ENCODE data around the gene INS.

The INS gene

GRCh38 chr11:2164861-2165555 lies 4.0 kb upstream of the INS start:
- no peak for DNase-seq

- no peak for DNase-seq
Measured at GRCh38 chr11:2164081-2164480, 3.1 kb upstream of the INS start.

GRCh38 chr11:2163428-2163978 lies 2.5 kb upstream of the INS start:
- no peak for DNase-seq

DNA sequence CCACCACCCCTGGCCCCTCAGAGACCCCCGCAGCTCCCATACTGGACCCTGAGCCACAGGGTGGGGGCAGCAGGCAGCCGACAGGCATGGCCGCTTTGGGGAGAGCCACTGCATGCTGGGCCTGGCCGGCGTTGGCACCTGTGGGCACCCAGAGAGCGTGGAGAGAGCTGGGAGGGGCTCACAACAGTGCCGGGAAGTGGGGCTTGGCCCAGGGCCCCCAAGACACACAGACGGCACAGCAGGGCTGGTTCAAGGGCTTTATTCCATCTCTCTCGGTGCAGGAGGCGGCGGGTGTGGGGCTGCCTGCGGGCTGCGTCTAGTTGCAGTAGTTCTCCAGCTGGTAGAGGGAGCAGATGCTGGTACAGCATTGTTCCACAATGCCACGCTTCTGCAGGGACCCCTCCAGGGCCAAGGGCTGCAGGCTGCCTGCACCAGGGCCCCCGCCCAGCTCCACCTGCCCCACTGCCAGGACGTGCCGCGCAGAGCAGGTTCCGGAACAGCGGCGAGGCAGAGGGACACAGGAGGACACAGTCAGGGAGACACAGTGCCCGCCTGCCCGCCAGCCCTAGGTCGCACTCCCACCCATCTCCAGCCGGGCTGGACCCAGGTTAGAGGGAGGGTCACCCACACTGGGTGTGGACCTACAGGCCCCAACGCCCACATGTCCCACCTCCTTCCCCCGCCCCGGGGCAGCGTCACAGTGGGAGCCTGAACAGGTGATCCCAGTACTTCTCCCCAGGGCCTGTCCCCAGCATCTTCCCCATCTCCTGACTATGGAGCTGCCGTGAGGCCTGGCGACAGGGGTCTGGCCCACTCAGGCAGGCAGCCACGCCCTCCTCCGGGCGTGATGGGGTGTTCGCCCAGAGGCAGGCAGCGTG lies 1.2 kb downstream of the INS start:
- no peak for DNase-seq

GRCh38 chr11:2158966-2159365 lies 2.0 kb downstream of the INS start:
- DNase-seq: no peak

- no peak for DNase-seq
Measured at GRCh38 chr11:2158296-2158737, 2.7 kb downstream of the INS start.

GRCh38 chr11:2157294-2158040 lies 3.5 kb downstream of the INS start:
- no peak for DNase-seq

DNA sequence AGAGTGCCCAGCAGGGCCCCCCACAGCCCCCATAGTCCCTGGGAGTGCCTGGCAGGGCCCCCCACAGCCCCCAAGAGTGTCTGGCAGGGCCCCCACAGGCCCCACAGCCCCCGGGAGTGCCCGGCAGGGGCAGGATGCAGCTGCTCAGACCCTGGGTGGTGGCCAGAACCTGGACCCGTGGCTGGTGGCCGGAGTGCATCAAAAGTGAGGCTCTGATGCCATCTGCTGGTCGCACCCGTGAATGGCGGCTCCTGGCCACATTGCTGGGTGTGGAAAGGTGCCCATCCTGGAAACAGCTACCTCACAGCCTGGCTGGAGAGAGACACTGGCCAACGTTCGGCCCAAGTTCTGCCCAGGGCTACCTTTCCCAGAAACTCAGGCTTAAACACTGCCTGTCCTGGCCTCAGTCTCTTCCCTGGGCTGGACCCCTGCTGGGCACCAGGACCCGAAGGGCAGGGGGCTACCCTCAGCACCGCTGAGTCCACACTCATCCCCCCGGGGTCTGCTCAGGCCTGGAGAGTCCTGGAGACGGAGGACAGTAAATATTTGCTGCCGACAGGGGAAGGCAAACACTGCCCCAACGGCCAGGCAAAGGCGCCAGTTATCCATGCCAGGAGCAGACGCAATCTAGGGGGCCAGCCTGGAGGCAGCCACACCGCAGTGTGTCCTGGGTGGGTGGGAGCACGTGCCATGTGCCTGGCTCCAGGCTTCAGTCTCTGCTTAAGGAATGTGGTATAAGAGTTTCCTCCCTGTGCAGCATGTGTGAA lies 4.4 kb downstream of the INS start:
- no peak for DNase-seq

DNA sequence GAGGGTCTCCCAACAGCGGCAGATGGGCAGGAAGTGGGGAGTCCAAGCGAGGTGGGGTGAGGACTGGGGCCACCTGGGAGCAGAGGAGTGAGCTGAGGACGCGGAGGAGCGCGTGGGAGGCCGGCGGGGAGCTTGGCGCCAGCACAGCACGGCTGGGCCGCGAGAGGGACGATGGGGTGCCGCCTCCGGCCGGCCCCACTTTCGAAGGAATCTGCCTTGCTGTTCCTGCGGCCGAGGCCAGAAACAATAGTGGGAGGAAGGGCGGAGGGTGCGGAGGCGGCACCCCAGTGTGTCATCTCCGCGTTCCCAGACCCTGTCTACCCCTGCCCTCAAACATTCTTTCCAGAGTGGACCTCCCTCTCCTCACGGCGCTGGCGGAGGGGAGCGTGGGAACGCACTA lies 5.5 kb downstream of the INS start:
- DNase-seq: no peak

DNA sequence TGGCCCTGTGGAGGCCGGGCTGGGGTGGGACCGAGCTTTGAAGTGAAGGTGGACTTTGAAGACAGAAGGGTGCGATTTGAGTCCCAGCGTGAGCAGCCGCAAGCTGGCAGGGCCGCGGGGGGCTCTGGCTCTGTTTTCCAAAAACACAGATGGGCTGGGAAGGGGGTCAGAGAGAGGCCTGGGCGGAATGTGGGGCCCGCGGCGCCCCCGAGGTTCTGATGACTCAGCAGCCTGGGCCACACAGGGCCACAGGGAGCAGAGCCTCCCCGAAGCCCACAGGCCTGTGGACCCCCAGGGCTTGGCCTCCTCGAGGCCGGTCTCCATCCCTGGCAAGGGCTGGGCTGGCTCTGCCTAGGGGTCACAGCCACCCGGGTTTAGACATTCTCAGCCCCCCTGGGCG lies 6.1 kb downstream of the INS start:
- no peak for DNase-seq

- DNase-seq: no peak
Measured at GRCh38 chr11:2154195-2154585, 6.8 kb downstream of the INS start.

GRCh38 chr11:2153581-2154194 lies 7.3 kb downstream of the INS start:
- no peak for DNase-seq

DNA sequence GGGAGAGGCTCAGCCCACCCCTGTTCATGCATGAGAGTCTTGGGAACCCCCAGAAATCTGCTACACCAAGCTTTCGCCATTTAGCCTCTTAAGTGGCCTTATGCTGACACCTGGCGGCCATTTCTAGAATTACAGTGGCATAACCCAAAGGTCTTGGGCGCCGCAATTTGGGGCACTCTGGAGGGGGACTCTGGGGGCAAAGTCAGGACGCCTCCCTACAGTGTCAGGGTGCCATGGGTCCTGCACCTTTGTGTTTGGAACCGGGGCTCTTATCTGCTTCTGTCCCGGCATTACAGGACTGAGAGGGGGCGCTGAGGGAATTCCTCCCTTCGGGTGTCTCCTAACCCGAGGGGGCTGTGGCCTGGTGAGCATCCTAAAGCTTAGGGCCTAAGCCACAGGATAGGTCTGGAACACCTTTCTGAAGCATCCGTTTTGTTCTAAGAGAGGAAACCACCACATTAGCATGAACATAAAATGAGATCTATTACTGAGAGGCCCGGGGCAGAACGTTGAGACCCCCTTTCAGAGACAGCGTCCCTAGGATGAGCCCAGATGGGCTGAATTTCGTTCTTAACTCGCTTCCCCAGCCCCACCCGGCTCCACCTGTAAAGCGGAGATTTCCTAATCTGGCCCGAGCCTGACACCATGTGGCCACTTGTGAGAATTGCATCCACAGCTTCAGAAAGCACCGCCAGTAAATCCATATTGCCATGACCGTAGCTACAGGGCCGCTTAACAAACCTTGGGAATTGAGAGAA lies 9.3 kb downstream of the INS start:
- no peak for DNase-seq

DNA sequence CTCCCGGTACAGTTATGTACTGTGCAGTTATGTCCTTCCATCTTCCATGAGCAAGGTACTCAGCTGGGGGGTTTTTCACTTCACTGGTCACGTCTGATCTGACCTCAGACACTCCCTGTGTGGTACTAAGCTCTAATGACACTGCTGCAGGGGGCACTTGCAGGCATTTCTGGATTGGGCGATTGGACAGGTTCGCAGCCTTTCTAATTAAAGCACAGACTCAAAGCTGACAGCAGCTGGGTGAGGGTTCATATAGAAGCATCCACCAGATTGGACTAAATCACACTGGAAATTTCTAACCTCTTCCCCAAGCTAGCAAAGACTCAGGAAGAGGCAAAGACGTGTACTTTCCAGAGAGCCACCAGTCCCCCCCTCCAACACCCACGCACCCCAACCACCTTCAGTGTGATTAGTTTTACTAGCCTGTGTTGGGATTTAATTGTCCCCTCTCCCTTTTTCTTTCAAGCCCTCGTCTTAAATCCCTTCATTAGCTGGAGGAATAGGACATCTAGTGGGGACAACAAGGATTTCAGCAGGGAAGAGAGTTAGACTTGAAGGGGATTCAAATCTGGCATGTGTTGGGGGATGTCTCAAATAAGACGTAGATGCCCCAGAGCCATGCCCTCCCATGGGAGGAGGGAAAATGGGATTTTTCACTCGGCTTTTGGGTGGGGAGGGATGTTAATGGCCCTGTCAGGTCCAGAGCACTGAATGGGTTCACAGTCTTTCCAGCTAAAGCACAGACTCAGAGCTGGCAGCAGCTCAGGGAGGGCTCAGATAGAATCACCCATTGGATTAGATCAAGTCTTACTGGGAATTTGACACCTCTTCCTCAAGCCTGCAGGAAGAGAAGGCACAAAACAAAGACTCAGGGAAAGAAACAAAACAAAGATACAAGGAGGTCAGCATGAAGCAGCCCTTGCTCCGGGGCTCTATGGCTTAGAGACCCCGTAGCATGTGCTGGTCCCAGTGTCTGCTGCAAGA lies 10.9 kb downstream of the INS start:
- no peak for DNase-seq

DNA sequence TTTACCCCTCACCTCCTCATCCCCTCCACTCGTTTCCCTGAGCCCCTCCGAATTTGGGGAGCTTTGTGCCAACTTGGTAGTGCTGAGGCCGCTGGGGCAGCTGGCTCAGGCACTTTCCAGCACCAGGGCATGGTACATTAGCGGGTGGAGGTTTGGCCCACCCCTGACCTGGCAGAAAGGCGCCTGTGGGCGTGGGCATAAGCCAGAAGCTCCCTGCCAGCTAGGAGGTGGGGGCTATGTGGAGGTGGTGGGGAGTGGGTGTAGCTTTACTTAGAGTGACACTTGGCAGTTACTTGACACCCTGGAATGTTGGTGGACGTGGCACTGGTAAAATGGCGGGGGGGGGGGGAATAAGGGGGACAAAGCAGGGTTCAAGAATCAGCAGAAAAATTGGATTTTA lies 11.5 kb downstream of the INS start:
- DNase-seq: no peak

- no peak for DNase-seq
Measured at GRCh38 chr11:2148595-2148994, 12.4 kb downstream of the INS start.

- no peak for DNase-seq
Measured at GRCh38 chr11:2147391-2147790, 13.6 kb downstream of the INS start.

- DNase-seq: no peak
Measured at GRCh38 chr11:2146051-2146450, 15.0 kb downstream of the INS start.

DNA sequence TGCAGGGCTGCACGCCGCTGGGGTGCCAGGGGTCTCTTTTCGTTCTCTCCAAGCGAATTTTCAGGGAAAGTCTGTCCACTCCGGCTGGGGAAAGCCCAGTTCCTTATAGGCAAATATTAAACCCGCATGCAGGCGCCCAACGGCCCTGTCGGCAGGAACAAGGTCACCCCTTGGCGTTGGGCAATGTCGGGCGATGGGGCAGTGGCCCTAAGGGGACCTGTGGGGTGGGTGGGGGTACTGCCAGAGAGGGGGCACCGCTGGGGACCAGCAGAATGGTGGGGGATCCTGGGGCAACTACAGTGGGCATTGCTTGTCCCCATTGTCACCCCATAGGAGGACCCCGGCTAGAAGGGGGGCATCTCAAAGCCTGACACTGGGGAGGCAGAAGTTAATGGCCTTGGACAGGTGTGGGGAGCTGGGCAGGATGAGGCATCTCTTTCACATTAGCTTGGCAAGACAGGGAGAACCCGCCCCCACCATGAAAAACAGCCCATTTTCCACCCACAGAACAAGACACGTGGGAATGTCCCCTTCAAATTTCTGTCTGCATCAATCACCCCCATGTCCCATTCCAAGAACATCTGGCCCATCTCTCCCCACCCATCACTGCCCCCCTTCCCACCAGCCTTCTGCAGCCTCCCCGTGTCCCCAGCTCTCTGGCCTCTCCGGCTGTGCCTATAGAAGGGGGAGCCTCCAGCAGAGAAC lies 16.3 kb downstream of the INS start:
- DNase-seq: no peak

Data from GOT3 (cell line).